DMS79 treated with DMSO at 0.1 percent for 48 hours (cell line): ENCODE results near the gene UXS1.
A peak's percentile ranks its signal among the peaks of the same experiment; 100 is the strongest.

ENCODE experiments used
- DNase-seq: peaks from one replicate; lab custom pipeline; 2025; lab: John Stamatoyannopoulos, UW

Gene UXS1

DNA sequence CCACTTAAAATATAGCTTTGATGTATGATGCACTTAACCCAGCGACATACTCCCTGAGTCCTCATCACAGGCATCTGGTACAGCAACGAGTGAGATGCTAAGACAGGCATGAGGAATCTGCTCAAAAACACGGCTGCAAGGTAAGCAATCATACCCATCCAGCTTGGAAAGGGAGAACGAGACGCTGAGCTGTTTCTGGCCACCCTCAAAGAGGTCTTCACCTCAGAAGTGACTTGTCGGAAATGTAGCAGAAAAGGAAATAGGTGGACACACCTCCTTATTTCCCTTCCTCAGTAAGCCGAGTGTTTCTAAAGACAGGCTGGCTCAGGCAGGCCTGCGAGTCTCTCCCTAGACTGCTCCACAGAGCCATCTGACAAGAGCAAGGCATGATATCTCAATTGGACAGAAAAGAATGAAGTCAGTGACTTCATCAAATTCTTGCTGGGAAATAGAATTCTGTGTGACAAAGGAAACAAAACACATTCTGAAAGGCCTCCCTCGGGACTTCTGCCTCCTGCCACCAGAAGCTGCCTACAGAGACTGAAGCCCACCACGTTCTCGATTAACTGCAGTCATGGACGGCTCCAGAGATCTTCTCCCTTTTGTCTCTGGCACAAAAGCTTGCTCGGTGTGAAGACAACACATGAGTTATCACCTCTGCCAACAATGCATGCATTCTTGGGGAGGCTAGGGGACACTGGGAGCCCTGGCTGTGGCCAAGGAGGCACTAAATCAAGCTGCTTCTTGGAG, 84.3 kb downstream of the UXS1 start:
- no peak for DNase-seq

- DNase-seq, result no peak
Measured at GRCh38 chr2:106108791-106109190, 85.3 kb downstream of the UXS1 start.

DNA sequence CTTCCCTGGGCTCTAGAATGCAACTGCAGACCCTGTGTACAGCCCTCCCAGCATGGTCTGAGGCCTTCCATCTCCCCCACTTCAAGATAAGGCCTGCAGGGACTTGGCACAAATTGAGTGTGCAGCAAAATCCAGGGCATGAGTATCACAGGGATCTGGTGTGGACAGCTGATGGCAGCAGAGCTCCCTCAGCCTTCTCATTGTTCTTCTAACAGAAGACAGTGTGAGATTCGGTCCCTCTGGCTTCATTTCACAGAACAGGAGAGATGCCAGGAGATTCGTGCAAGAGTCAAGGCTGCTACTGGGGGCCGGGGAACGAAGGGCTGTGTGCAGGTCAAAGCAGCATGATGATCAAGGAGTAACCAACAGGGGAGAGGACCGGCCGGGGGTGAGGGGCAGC, 85.8 kb downstream of the UXS1 start:
- DNase-seq, result no peak

GRCh38 chr2:106107509-106108131, 86.5 kb downstream of the UXS1 start:
- DNase-seq, result no peak

DNA sequence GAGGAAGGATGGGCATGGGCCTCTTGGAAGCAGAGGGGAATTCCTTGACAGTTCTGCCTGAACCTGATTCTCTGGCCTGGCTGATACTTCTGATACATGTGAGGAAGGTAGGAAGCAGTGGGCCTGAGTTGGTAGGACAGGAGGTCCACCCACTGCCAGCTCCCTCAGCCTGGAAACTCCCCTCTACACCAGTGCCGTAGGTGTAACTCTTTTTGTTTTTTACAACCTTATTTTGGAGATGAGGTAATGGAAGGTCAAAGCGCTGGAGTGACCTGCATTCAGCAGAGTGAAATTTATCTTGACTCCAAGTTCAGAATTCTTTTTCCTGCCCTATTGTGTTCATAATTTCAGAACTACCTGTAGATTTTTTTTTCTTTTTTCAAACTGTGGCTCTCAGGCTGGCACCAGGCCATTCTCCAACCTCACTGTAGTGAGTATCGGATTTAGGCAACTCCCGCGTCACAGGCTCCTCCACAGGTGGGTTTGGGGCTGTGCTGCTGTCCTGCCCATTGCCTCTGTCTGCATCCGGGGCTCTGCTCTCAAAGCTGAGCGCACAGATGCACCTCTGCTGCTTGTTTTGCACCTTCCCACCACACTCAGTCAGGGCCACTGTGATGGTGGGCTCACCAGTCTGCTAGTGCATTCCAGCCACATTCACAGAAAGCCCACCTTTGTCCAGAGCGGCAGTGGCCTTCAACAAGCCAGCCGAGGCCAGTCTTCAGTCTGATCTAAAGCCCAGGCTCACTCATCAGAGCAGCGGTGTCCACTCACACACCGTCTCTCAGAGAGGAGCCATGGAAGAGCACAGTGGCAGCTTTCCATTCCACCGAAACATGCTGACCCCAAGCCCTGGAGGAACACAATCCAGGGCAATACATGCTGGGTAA, 87.2 kb downstream of the UXS1 start:
- DNase-seq, result no peak

DNA sequence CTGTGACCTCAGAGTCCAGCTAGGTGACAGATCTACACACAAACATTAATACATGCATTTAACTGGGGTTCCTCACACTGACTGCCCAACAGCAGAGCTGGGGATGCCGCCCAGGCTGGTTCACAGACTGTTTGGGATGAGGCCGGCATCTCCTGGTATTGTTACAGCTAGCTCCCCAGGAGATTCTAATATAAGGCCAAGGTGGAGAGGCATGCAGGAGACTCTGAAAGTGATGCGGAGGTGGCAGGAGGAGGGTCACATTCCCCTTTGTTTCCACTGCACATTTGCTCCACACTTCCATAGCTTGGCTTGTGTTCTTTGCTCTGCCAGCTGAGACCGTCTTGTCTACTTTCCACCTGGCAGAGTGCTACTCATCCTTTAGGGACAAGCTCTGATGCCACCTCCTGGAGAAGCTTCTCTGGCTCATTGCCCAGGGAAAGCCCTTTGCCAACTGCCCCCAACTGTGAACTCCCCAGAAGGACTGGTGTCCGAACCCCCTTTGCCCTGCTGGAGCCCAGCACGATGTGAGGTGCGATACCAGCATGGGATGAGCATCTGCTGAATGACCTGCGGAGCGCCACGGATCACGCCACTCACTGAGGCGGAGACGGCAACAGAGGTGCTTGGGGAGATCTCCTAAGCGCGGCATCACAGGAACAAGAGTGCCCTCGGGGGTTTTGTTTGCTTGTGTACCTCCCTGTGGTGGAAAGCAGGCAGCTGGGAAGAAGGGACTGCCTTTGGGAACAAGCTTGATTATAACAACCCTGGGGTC, 88.8 kb downstream of the UXS1 start:
- DNase-seq, result peak; percentile 66

DNA sequence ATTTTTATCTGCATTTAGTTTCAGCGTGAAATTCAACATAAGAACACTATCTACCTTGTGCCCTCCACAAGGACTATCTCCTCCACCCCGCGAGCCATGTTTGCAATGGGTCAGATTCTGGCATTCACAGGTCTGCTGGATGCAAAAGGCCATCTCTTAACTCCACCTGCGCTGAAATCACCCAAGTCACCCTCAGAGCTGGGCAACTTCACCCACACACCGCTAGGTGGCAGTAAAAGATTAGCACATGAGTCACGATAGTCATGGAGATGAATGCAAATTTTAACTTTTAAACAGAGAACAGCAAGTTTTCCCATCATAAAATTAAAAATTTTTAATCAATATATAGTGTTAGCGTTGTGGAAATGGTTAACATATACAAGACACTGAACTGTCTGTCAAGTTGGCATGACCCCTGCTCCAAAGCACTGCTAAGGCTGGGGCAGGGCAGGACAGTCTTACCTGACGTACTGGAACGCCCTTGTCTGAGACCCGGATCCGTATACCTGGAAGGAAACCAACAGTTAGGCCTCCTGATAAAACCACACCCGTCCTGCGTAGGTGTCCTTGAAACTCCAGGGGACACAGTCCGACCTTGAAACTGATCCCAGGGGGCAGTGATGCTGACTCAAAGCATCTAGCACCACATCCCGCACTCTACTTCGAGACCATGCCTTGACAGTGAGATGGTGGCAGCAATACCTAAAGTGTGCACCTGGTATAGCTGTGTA, 89.6 kb downstream of the UXS1 start:
- peak; percentile 55 for DNase-seq

GRCh38 chr2:106099691-106100090, 94.4 kb downstream of the UXS1 start:
- DNase-seq, result no peak

DNA sequence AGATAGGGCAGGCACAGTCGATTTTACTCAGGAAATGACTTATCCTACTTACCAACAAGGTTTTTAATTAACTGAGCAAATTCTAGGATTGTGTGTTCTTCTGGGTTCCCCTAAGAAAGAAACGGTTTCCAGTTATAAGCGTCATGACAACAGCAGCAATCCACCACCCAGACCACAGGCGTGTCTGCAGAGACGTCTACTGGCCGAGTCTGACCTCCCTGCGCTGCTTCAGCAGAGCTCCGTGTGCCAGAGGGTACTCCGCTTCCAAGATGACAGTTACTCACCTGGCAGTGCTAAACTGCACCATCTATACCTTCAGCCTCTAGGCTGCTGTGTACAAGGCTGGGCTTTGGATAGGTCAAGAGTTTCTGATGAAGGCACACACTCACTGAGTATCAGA, 95.4 kb downstream of the UXS1 start:
- DNase-seq, result no peak

GRCh38 chr2:106098081-106098480, 96.0 kb downstream of the UXS1 start:
- DNase-seq, result no peak

GRCh38 chr2:106097038-106098000, 96.8 kb downstream of the UXS1 start:
- no peak for DNase-seq

DNA sequence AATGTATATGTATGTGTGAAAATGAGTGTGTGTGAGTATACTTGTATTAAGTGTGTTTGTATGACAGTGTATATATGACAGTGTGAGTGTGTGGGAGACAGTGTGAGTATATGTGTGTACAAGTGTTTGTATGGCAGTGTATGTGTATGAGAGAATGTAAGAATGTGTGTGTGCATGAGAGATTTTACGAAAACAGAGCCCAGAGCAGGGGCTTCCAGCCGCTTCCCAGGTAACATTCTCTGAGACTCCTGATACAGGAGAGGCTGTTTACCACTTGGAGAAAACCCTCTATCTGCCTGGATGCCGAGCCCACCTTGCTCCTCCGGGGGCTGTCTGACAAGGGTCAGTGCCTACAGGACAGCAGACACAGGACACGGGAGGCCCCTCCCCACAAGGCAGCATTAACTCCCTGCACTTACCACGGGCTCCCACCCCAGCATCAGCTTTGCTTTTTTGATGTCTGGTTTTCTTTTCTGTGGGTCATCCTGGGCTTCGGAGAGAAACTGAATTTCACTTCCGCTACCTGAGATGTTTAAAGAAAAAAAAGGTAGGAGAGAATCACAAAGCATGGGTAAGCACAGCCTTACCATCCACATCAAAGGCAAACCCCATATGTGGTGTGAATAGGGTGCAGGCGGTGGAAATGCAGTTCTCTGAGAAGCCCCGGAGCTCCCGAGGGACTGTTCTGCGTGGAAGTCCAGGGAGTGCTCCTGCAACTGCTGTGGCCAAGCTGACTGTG, 97.6 kb downstream of the UXS1 start:
- no peak for DNase-seq

DNA sequence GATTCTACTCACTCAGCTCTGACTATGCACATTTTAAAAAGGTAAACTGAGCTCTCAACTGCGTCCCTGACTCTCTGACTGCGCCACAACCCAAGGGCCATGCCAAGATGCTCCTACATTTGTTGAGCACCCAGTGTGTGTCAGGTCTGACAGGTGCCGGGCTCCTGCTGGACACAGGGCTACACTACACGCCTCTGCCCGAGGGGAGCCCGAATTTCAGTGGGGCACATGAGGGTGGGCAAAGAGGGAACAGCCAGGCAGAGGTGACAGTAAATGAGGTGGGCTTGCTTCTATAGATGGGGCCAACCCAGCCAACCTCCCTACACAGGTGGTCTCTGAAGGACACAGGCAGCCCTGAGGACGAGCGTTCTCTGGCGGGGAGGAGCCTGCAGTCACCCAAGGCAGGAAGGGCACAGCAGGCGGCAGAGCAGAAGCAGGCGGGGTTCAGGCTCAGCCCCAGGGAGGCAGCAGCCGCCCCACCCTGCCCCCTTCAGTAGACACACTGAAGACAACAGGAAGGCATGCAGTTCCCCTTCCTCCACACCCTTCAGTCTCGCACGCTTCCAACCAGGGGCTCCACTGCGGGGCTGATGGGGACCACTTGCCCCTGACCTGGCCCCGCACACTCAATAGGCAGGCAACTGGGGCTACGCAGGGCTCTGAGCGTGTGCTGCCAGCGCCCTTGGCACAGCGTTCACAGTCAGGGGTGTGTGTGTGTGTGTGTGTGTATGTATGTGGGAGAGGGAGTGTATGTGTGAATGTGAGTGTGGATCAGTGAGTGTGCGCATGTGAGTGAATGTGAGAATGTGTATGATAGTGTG, 98.4 kb downstream of the UXS1 start:
- DNase-seq, result no peak

DNA sequence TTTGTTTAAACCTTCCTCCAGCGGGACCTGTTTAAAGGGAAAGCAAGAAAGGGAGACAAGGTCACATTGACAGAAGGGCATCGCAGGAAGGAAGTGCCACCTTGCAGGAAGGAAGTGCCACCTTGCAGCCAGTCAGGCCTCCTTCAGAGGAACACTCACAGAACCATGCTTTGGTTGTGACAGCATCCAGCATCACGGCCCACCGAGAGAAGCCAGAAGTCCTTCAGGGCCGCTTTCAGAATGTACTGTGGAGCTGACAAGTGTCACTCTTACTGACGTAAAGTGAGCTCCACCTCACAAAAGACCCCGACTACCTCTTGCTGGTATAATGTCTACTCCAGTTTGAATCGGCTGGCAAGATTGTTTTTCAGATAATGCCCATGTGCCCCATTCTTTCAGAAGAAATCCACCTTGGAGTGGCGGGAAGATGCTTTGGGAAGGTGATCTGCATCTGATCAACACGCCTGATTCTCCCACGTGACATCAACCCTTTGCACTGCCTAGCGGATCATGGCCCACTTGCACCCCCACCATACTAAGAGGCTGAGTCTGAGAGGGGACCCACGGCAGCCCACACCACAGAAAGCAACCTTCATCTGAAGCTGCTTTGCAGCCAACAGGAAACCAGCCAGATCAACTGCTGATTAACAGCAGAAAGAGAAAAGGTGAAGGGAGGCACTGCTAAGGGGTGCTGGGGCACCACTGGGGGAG, 99.8 kb downstream of the UXS1 start:
- DNase-seq, result no peak

DNA sequence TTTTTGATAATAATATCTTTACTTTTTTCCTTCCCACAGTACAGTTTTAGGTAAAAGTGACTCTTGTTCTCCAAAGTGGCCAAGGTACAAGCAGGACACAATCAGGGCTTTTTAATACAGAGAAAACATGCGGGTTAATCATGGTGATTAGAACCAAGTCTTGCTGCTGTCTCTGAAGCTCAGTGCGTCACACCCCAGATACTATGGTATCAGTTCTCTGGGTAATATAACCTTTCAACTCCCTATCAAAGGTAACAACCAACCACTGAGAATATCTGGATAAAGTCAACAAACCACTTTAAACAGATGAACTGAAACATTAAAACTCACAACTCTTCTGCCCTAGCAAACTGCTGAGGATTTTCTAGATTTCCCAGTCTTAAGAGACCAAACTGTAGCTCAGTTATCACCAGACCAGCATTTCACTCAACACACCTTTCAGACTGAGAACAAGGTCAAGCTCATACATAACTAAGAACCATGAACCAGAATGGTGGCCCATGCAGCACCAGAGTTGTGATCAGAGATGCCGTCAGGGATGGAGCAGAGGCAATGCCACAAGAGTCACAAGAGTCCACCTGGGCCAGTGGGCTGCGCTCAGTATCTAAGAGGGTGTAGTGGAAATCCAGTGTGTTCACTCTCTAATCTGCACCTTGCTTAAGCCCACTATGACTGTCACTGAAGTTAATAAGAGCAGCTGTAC, 103.0 kb downstream of the UXS1 start:
- DNase-seq, result no peak

DNA sequence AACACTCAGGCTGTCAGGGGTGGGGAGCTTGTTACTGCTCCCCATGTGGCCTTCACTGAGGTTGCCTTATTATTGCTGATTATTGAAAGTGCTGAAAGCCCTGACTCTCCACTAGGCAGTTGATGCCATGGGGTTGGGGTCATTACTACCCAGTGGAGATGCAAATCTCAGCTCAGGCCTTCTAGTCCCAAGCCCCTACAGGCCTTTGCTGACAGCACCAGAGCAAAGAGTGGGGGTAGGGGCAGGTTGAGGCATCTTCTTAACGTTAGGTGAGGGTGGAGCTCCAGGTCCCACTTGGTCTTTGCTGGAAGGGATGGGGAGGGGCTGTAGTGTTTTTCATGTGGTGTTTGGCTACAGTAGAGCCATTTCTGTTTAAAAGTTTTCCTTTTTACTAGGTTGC, 104.5 kb downstream of the UXS1 start:
- DNase-seq, result no peak

GRCh38 chr2:106085181-106085940, 108.7 kb downstream of the UXS1 start:
- DNase-seq, result no peak
